Retinal pigment epithelial cell (primary cell): Measurements from ENCODE around the gene NBAS.

Source experiments
- DNase-seq: peaks from one replicate; pipeline ENCODE4 v3.0.0-alpha.2; 2010; ENCODE audit warnings: low read depth
- H3K4me3 ChIP-seq: 2 replicates; pipeline ENCODE4 v1.5.1; 2011; ENCODE audit warnings: mild to moderate bottlenecking, low read length, control low read depth, moderate library complexity
- CTCF ChIP-seq: conservative IDR thresholded peaks from 2 replicates; pipeline ENCODE4 v1.5.1; 2011; ENCODE audit warnings: low read depth, low read length, control low read depth, inconsistent platforms

Gene NBAS

GRCh38 chr2:15142069-15142689 lies 419.0 kb downstream of the NBAS start:
- DNase-seq: no peak
- TF ChIP-seq CTCF: no peak
- no peak overlapping the region for H3K4me3 ChIP-seq

GRCh38 chr2:15141211-15141610 lies 419.9 kb downstream of the NBAS start:
- TF ChIP-seq CTCF: no peak
- H3K4me3 ChIP-seq: no peak overlapping the region
- no peak for DNase-seq

GRCh38 chr2:15136639-15137038 lies 424.5 kb downstream of the NBAS start:
- H3K4me3 ChIP-seq: no peak overlapping the region
- no peak for DNase-seq
- no peak for TF ChIP-seq CTCF

- no peak overlapping the region for H3K4me3 ChIP-seq
- DNase-seq: no peak
- no peak for TF ChIP-seq CTCF
Observed at GRCh38 chr2:15134957-15135356, 426.2 kb downstream of the NBAS start.

GRCh38 chr2:15133461-15133860 lies 427.7 kb downstream of the NBAS start:
- H3K4me3 ChIP-seq: no peak overlapping the region
- no peak for TF ChIP-seq CTCF
- DNase-seq: no peak

GRCh38 chr2:15128846-15129245 lies 432.3 kb downstream of the NBAS start:
- TF ChIP-seq CTCF: no peak
- no peak overlapping the region for H3K4me3 ChIP-seq
- no peak for DNase-seq

GRCh38 chr2:15127876-15128275 lies 433.3 kb downstream of the NBAS start:
- no peak for TF ChIP-seq CTCF
- DNase-seq: no peak
- no peak overlapping the region for H3K4me3 ChIP-seq
